Activated CD8-positive, alpha-beta memory T cell treated with anti-CD3 and anti-CD28 coated beads for 24 hours (primary cell): ENCODE data around the gene IPO11.
"Not testable (repeated sequence)": the region's sequence is repeated elsewhere in the genome, so short reads cannot be mapped to it uniquely, and the experiment has no call there.

Experiments
- DNase-seq: peaks from one replicate; pipeline ENCODE4 v3.0.0-alpha.2; 2020

IPO11 gene

GRCh38 chr5:62608529-62609511 is 196.3 kb downstream of the IPO11 start:
- no peak for DNase-seq

DNA sequence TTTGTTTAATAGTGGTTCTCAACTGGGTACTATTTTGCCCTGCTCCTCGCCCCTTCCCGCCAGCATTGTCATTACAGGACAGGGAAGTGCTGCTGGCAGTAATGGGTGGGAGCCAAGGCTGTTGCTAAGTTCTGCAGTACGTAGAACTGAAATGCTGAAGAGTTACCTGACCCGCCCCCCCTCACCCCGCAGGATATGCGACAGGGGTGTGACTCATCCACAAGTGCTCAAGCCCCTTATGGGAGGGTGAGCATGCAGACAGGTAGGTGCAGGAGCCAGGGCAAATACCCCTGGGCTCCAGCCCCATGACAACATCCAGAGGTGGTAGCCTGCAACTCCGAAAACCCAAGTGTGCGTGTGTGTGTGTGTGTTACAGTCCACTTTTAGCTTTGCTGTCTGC is 201.8 kb downstream of the IPO11 start:
- DNase-seq: no peak

DNA sequence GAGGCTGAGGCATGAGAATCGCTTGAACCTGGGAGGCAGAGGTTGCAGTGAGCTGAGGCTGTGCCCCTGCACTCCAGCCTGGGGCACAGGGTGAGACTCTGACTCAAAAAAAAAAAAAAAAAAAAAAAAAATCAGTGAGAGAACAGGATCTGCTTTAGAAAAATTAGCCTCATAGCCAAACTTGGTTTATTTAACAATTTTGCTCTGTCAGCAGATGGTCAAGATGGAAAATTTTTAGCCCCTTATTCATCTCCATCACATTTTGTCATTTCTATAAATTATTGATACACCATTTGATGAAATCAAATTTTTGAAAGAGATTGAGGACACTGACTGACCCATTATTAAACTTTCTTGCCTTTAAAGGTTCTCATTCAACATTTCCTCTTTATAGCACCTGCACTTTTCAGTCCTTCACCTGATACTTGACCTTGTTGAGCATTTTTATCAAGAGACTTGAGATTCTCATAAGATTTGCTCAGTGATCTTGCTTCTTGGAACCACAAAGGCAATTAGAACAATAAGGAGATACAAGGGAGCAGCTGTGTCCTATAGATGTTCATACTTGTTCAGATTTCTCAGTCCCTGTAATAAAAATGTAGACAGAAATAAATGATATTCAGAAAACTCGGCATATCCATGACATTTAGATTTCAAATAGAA is 204.2 kb downstream of the IPO11 start:
- no peak for DNase-seq

DNA sequence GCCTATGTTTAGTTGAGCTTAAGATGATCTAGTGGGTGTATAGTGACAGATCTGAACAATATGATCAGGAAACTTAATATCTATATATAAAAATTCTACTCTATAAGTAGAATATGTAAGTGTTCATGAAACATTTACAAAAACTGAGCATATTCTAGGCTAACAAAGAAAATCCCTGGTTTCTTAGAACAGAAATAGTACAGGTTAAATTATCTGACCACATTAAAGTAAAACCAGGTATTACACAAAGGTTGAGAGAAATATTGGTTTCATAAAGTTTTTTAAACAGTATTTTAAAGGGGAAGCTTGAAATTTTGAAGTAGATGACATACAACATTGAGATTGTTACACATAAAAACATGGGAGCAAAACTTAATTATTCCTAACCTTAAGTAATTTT is 205.4 kb downstream of the IPO11 start:
- no peak for DNase-seq

DNA sequence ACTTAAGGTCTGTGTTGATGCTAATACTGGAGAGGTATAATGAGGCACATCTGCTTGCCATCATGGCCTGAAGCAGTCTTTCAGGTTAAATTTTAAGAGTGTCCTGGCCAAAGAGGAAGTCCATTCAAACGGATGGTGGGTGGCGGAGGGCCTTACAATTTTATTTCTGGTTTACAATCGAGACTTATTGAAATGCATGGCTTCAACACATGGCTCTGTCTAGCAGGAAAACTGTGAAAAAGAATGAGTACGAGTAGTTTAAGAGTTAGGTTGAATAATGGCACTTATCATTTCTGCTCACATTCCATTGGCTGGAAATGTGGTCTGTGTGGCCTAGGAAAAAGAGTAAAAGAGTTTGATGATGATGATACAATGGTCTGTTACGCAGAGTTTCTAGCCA is 208.2 kb downstream of the IPO11 start:
- no peak for DNase-seq

GRCh38 chr5:62621280-62621679 is 208.7 kb downstream of the IPO11 start:
- DNase-seq: no peak

DNA sequence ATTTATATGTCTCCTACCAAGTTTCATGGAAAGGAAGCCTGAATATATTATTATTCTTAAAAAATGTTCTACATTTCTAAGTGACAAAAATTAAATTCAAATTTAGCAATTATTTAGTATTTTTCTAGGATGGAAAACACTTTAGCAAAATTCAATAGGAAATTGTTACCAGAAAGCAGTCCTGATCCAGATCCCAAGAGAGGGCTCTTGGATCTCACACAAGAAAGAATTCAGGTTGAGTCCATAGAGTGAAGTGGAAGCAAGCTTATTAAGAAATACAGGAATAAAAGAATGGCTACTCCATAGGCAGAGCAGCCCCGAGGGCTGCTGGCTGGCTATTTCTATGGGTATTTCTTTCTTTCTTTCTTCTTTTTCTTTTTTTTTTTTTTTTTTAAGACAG is 210.7 kb downstream of the IPO11 start:
- DNase-seq: no peak

GRCh38 chr5:62624436-62624835 is 211.9 kb downstream of the IPO11 start:
- not testable (repeated sequence) for DNase-seq

DNA sequence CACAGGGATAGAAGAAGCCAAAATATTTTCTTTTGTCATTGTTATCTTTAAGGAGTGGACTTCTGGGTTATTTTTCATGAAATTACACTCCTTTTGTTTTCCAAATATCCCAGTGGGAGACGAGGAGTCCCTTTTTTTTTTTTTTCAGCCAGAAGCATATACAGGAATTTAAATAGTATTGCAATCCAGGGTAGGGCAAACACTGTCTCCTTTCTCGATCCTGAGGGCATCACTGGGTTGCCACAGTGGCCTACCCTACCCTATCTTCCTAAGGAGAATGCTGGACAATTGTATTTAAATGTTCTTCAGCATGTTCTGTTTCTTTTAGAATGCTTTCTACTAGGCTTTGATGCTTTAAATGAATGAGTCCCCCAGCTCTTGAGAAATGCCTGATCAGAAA is 214.0 kb downstream of the IPO11 start:
- no peak for DNase-seq

DNA sequence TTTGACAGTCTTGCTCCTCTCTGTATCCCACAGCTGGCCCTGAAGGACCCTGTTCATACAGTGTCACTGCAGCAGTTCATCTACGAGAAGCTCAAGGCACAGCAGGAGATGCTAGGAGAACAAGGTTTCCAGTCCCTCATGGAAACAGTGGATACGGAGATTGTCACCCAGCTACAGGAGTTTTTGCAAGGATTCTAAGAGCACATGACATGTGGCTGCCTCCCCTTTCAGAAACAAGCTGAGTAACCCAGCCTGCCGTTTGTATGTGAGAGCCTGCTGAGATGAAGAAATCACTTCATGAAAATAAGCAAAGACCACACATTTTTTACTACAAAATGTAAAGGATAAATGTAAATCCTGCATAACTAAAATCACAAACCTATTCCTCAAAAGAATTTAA is 214.6 kb downstream of the IPO11 start:
- no peak for DNase-seq

- DNase-seq: no peak
Measured at GRCh38 chr5:62627901-62628300, 215.3 kb downstream of the IPO11 start.

DNA sequence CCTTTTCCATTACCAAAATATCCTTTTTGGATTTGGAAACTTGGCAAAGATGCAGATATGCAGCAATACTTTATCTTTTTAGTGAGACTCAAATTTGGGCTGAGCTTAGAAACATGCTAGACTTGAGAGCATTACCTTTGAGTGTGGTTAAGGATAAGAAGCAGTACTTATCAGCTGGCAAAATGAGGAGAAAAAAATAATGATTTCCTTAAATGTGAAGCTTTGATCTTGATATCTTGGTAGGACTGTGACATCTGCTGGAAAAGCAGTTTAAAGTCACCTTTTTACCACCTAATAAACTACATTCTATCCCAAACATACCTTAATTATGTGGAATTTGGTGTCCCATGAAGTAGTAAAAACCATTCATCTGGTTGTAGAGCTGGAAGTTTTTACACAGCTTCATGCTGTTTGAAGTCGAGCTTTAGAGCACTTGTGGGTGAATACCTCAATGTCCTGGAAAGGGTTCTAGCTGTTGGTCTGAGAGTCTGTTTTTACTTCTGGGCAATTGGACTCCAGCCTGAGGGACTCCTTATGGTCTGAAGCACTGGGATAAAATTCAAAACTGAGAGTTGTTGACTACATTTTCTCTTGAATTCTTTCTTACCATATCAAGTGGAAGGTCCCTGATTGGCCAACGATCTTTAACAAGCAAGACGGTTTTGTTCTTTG is 219.5 kb downstream of the IPO11 start:
- DNase-seq: no peak

DNA sequence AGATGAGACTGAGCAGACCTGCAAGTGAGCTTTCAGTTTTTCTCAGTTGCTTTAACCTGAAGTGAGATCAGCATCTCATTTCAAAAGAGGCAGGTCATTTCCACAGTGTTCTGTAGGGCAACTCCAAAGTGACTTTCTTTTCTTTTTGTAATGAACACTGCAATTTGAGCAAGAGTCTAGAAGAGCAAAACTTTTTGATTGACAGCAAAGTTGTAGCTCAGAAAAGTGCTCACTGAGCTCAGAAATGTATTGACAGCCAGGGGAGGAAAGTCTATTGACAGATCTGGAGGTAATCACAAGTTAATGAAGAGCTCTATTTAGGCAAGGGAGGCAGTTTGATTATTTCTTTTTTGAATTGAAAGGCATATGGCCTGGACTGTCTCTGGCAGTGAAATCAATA is 220.7 kb downstream of the IPO11 start:
- DNase-seq: no peak

DNA sequence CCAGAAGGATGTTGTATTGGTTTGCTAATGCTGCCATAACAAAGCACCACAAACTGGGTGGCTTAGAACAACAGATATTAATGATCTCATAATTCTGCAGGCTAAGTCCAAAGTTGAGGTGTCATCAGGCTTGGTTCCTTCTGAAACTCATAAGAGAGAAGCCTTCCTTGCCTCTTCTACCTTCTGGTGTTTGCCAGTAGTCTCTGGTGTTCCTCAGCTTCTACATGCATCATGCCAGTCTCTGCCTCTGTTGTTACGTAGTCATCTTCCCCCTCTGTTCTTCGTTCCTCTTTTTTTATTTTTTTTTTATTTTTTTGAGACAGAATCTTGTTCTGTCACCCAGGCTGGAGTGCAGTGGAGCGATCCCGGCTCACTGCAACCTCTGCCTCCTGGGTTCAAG is 227.9 kb downstream of the IPO11 start:
- no peak for DNase-seq

- no peak for DNase-seq
Measured at GRCh38 chr5:62642468-62642867, 229.9 kb downstream of the IPO11 start.

DNA sequence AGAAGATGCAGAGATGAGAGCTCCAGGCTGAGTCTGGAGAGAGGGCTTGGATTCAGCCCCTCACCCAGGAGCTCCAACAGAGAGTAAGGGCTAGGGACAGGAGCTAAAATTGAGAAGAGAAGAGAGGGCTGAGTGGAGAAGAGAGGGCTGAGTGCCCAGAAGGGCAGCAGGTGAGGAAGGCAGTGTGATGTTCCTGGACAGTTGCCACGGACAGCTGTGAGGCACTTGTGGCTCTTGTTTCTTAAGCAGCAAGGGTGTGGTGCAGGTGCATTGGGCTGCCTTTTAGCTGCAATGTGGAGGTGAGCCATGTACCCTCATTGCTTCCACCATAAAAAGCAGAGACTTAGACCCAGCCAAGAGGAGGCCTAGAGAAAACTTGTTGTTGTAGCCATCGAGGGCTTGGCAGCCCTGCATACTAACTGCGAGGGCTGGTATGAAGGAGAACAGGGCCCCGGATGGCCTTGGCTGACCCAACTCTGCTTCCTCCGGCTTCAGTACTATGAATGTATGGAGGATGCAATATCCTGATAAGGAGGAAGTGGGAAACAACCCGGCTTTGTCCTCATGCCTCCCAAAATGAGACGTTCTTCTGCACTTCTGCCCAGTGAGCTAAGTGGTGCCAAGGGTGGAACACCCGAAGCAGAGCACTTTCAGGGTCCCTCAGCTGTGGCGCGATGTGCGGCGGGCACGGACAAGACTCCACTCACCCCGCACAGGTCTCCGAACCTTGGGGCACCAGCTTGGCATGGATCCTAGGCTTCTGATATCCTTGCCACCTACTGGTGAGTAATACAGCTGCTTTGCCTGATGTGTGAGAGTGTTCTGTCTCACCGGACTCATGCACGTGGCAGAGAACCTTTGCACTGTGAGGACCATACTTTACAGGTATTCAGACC is 231.2 kb downstream of the IPO11 start:
- DNase-seq: no peak

DNA sequence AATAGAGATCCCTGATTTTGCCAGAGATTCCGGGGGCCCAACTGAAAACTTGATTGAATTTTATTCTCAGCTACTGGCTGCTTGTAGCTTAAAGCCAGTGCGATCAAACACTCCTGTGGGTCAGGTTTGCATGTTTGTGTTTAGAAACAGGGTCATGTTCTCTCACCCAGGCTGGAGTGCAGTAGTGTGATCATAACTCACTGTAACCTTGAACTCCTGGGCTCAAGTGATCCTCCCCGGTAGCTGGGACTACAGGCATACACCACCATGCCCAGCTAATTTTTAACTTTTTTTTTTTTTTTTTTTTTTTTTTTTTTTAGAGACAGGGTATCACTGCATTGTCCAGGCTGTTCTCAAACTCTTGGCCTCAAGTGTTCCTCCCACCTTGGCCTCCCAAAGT is 232.7 kb downstream of the IPO11 start:
- DNase-seq: no peak

- DNase-seq: no peak
Measured at GRCh38 chr5:62647241-62647640, 234.7 kb downstream of the IPO11 start.

DNA sequence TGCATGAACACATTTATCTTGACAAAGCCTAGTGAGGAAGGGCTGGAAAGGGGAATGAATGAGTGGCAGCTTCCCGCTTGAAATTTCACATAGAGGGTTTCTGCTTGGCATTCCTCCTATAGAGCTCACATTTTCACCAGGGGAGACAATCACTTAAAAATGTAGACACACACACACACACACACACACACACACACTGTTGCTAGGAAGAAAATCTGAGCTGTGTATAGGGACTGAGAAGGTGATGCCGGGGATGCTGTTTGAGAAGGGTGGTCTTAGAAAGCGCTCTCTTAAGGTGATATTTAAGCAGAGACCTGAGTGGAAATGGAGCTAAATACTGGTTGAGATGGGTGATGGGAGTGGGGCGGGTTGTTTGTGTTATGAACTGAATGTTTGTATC is 236.5 kb downstream of the IPO11 start:
- no peak for DNase-seq

DNA sequence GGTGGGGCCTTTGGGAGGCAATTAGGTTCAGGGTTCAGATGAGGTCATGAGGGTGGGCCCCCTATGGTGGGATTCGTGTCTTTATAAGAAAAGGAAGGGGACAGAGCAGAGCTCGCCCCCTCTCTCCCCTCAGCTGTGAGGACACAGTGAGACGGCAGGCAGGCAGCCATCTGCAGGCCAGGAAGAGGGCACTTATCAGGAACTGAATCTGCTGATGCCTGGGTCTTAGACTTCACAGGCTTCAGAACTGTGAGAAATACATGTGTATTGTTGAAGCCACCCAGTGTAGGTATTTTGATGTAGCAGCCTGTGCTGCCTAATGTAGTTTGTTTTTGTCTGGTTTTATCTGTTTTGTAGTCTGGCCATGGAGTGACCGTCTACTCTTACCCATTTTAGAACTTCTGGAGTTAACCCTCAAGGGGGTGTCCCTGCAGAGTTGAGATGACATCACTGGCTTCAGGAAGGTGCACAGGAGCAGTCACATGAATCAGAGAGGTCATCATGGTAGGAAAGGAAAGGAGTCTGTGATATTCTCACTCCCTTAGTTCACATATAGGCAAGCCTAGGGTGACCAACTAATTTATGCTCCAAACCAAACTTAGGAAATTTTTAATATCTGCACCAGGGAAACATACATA is 237.0 kb downstream of the IPO11 start:
- DNase-seq: no peak

GRCh38 chr5:62650197-62650596 is 237.6 kb downstream of the IPO11 start:
- DNase-seq: no peak

DNA sequence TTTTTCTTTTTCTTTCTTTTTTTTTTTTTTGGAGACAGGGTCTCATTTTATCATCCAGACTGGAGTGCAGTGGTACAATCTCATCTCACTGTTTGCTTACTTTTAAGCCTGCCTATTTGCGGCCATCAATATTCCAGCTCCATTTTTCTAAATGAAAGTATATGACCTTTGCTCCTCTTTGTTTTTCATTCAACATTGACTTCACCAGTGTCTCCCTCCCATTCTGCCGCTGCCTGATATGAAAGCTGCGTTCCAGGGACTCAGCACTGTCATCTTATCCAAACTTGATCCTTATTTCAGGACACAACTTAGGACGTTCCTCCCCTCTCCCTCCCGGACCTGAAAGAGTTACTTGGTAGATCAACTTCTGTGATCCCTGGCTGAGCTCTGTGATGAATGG is 239.7 kb downstream of the IPO11 start:
- DNase-seq: no peak
